PC-3 (cell line): ENCODE results near the gene HMGB4. TPM values are rescaled to one million over a fixed set of nuclear protein-coding genes. Genes with fewer than 3 reads are reported as not detected.

Experiments
- ATAC-seq: fragments of 200-7000 bp; cut with Tn5 transposase; 2 replicates; pipeline ENCODE4 v1.9.1; 2020; ENCODE audit warnings: mild to moderate bottlenecking, moderate library complexity
- BruUV-seq: library from RNA; stranded (reverse); fragments of 400-500 nt; replicated peaks from 2 replicates; lab custom pipeline; 2021; lab: Mats Ljungman, UMichigan
- CTCF ChIA-PET: fragments of 300-600 bp; sonication (Branson Sonifier 250); formaldehyde crosslinking; loops from one replicate; lab custom pipeline; 2022; ENCODE audit warnings: antibody characterized with exemption; lab: Charles Lee
- POLR2A ChIA-PET: fragments of 300-600 bp; sonication (Branson Sonifier 250); formaldehyde crosslinking; loops from one replicate; lab custom pipeline; 2022; ENCODE audit warnings: antibody characterized with exemption; ENCODE audit not compliant: unreplicated experiment; lab: Charles Lee
- DNase-seq: peaks from one replicate; pipeline ENCODE4 v3.0.0-alpha.2; 2015
- H2AFZ ChIP-seq: fragments of 300-600 bp; sonication (generic); 2 replicates; pipeline ENCODE4 v1.6.0; 2016; ENCODE audit warnings: antibody characterized with exemption, low read length
- H3F3A ChIP-seq: fragments of 300-600 bp; sonication (generic); one replicate; pipeline ENCODE4 v1.6.0; 2017; ENCODE audit warnings: antibody characterized with exemption, low read length, control low read depth, mild to moderate bottlenecking; ENCODE audit not compliant: unreplicated experiment
- H3K27ac ChIP-seq: fragments of 300-600 bp; sonication (generic); 2 replicates; pipeline ENCODE4 v1.5.1; 2016; ENCODE audit warnings: mild to moderate bottlenecking, low read length
- H3K27me3 ChIP-seq: fragments of 300-600 bp; sonication (generic); 2 replicates; pipeline ENCODE4 v1.6.1; 2016; ENCODE audit warnings: low read length, mixed read lengths
- H3K36me3 ChIP-seq: fragments of 300-600 bp; sonication (generic); 2 replicates; pipeline ENCODE4 v1.6.1; 2016; ENCODE audit warnings: low read depth, mixed run types, low read length, mixed read lengths
- H3K4me1 ChIP-seq: fragments of 300-600 bp; sonication (generic); 2 replicates; pipeline ENCODE4 v1.5.1; 2016; ENCODE audit warnings: low read length; ENCODE audit not compliant: insufficient read depth
- H3K4me2 ChIP-seq: fragments of 300-600 bp; sonication (generic); 2 replicates; pipeline ENCODE4 v1.6.0; 2016; ENCODE audit warnings: low read length
- H3K4me3 ChIP-seq: fragments of 300-600 bp; sonication (generic); 2 replicates; pipeline ENCODE4 v1.5.1; 2016; ENCODE audit warnings: mild to moderate bottlenecking, low read length, mixed read lengths
- H3K79me2 ChIP-seq: fragments of 300-600 bp; sonication (generic); 2 replicates; pipeline ENCODE4 v1.6.1; 2017; ENCODE audit warnings: low read length, mixed read lengths
- H3K9ac ChIP-seq: fragments of 300-600 bp; sonication (generic); 2 replicates; pipeline ENCODE4 v1.6.0; 2016; ENCODE audit warnings: mild to moderate bottlenecking, low read length
- H3K9me2 ChIP-seq: fragments of 300-600 bp; sonication (generic); replicated peaks from 2 replicates; pipeline ENCODE4 v1.6.1; 2016; ENCODE audit warnings: mixed run types, low read length, mixed read lengths
- H3K9me3 ChIP-seq: fragments of 300-600 bp; sonication (generic); 2 replicates; pipeline ENCODE4 v1.6.1; 2016; ENCODE audit warnings: low read length, mixed read lengths
- H4K20me1 ChIP-seq: fragments of 300-600 bp; sonication (generic); 2 replicates; pipeline ENCODE4 v1.6.1; 2016; ENCODE audit warnings: low read length, mixed read lengths
- EZH2 ChIP-seq: fragments of 300-600 bp; sonication (generic); IDR thresholded peaks from one replicate; pipeline ENCODE4 v1.6.1; 2017; ENCODE audit warnings: antibody characterized with exemption, mild to moderate bottlenecking, low read length; ENCODE audit not compliant: unreplicated experiment
- EZH2phosphoT487 ChIP-seq: fragments of 300-600 bp; sonication (generic); IDR thresholded peaks from 2 replicates; pipeline ENCODE4 v1.6.1; 2018; ENCODE audit warnings: mild to moderate bottlenecking, antibody characterized with exemption, low read length, borderline replicate concordance
- intact Hi-C: fragments of 100-400 bp; cut with micrococcal nuclease; formaldehyde crosslinking; loops from 2 replicates; pipeline ENCODE4 v1.9.0; 2023
- total RNA-seq: library from RNA; depleted of rRNA; stranded (reverse); fragments of >200 nt; gene quantifications from 2 replicates; pipeline ENCODE4 v1.2.3, GENCODE V29; 2014
- TF ChIP-seq, protein P1 (sequence below): fragments of 300-600 bp; sonication (generic); conservative IDR thresholded peaks from 2 replicates; pipeline ENCODE4 v1.5.1; 2017; ENCODE audit warnings: antibody characterized with exemption, low read depth, mild to moderate bottlenecking, low read length

Gene HMGB4
- total RNA-seq, 1 experiment from 2014 or later = not detected

DNA sequence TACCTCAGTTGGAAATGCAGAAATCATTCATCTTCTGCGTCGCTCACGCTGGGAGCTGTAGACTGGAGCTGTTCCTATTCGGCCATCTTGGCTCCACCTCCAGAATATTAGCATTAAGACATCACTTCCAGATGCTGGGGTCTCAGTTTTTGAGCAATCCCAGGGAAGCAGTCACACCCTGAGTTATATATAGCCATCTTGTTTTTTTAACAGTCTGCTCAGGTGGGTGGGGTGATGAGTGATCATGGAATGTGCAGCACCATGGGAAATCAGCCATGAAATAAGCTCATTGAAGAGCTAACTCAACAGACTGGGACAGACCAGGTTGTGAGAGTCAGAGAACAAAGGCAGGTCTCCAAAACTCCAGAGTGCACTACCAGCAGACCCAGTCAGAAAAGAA lies 27.0 kb upstream of the HMGB4 start:
- no TSS peak for BruUV-seq
- no peaks in the 10 kb centered on the region for H3K4me1 ChIP-seq
- H3K9ac ChIP-seq = no peak overlapping the region
- H3K4me2 ChIP-seq = no peak overlapping the region
- CTCF ChIA-PET = no interaction called here
- POLR2A ChIA-PET = no interaction called here
- intact Hi-C loops = no loop called here
- no peaks in the 10 kb centered on the region for H3F3A ChIP-seq
- no peaks in the 10 kb centered on the region for H3K9me3 ChIP-seq
- TF ChIP-seq, protein P1, sequence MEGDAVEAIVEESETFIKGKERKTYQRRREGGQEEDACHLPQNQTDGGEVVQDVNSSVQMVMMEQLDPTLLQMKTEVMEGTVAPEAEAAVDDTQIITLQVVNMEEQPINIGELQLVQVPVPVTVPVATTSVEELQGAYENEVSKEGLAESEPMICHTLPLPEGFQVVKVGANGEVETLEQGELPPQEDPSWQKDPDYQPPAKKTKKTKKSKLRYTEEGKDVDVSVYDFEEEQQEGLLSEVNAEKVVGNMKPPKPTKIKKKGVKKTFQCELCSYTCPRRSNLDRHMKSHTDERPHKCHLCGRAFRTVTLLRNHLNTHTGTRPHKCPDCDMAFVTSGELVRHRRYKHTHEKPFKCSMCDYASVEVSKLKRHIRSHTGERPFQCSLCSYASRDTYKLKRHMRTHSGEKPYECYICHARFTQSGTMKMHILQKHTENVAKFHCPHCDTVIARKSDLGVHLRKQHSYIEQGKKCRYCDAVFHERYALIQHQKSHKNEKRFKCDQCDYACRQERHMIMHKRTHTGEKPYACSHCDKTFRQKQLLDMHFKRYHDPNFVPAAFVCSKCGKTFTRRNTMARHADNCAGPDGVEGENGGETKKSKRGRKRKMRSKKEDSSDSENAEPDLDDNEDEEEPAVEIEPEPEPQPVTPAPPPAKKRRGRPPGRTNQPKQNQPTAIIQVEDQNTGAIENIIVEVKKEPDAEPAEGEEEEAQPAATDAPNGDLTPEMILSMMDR = no peak
- no peak for TF ChIP-seq EZH2
- no peak for TF ChIP-seq EZH2phosphoT487
- H2AFZ ChIP-seq = no peak overlapping the region
- no peaks in the 10 kb centered on the region for H4K20me1 ChIP-seq
- H3K27ac ChIP-seq = no peak overlapping the region
- H3K4me3 ChIP-seq = no peak overlapping the region
- DNase-seq = no peak
- H3K79me2 ChIP-seq = no peaks in the 10 kb centered on the region
- no peaks in the 10 kb centered on the region for H3K27me3 ChIP-seq
- H3K9me2 ChIP-seq = no peaks in the 10 kb centered on the region
- H3K36me3 ChIP-seq = no peaks in the 10 kb centered on the region
- ATAC-seq = no peak

DNA sequence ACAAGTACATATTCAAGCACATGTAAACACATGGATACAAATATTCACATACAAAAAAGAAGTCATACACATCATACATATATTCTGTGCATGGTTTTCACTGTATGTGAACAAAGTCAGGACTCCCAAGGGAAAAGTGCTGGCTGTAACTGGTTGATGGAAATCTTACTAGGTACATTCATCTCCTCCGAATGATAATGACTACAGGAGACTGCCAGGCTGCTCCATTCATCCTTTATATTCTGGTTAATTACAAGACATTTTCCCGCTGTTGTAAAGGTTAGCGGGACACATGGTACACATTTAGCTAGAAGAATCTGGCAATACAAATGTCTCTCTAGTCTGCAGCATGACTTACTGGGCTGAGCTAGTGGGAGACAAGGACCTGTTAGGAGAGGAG lies 26.2 kb upstream of the HMGB4 start:
- intact Hi-C loops = no loop called here

DNA sequence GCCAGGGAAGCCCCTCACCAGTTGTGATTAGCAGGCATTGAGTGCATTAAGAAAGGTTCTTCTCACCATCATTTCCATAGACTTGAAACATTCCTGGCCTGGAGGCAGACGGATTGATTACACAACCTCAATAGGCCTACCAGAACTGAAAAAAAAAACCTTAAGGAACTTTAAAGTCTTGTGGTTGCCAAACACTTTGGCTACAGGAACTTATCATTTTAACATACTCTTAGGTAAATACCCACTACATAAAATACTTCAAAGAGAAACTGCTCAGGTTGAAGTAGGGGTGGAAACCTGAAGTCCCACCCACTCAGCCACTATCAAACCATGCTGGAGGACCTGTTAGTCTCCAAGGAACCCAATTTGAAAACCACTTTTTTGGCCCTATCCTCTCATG lies 22.4 kb upstream of the HMGB4 start:
- H2AFZ ChIP-seq = no peak overlapping the region
- no peaks in the 10 kb centered on the region for H3K9me2 ChIP-seq
- no peaks in the 10 kb centered on the region for H3K27me3 ChIP-seq
- H3K4me3 ChIP-seq = no peak overlapping the region
- no peaks in the 10 kb centered on the region for H3K4me1 ChIP-seq
- H3K27ac ChIP-seq = no peak overlapping the region
- ChIA-PET CTCF (no interaction called here), POLR2A (no interaction called here)
- H4K20me1 ChIP-seq = no peaks in the 10 kb centered on the region
- TF ChIP-seq EZH2 (no peak), EZH2phosphoT487 (no peak)
- TF ChIP-seq, protein P1 = no peak
- BruUV-seq = no TSS peak
- no peak overlapping the region for H3K4me2 ChIP-seq
- no peaks in the 10 kb centered on the region for H3K79me2 ChIP-seq
- H3K9ac ChIP-seq = no peak overlapping the region
- DNase-seq (no peak), ATAC-seq (no peak)
- H3K36me3 ChIP-seq = no peaks in the 10 kb centered on the region
- intact Hi-C loops = no loop called here
- no peaks in the 10 kb centered on the region for H3F3A ChIP-seq
- no peaks in the 10 kb centered on the region for H3K9me3 ChIP-seq

More for the DNA sequence above, 26.2 kb upstream of the HMGB4 start:
- H3K9me3 ChIP-seq = no peaks in the 10 kb centered on the region
- H2AFZ ChIP-seq = no peak overlapping the region
- no peaks in the 10 kb centered on the region for H3K79me2 ChIP-seq
- H3K4me2 ChIP-seq = no peak overlapping the region
- H3K9ac ChIP-seq = no peak overlapping the region
- ATAC-seq (no peak), DNase-seq (no peak)
- ChIA-PET CTCF (no interaction called here), POLR2A (no interaction called here)
- H3K4me1 ChIP-seq = no peaks in the 10 kb centered on the region
- H4K20me1 ChIP-seq = no peaks in the 10 kb centered on the region
- no peak overlapping the region for H3K4me3 ChIP-seq
- no peak overlapping the region for H3K27ac ChIP-seq
- H3K9me2 ChIP-seq = no peaks in the 10 kb centered on the region
- no peaks in the 10 kb centered on the region for H3K36me3 ChIP-seq
- TF ChIP-seq EZH2 (no peak), EZH2phosphoT487 (no peak)
- TF ChIP-seq, protein P1 = no peak
- H3F3A ChIP-seq = no peaks in the 10 kb centered on the region
- BruUV-seq = no TSS peak
- no peaks in the 10 kb centered on the region for H3K27me3 ChIP-seq
